MCF 10A (cell line): Measurements from ENCODE around the gene AVL9. TPM values are rescaled to one million over a fixed set of nuclear protein-coding genes. Genes with fewer than 3 reads are reported as not detected.

Experiments used
- BruUV-seq: library from RNA; stranded (reverse); fragments of 400-500 nt; replicated peaks from 2 replicates; lab custom pipeline; 2021; lab: Mats Ljungman, UMichigan
- CTCF ChIA-PET: fragments of 300-600 bp; sonication (Branson Sonifier 250); formaldehyde crosslinking; extraction: SDS; loops from one replicate; lab custom pipeline; 2021; ENCODE audit warnings: antibody characterized with exemption, inconsistent platforms; lab: Yijun Ruan, JAX
- POLR2A ChIA-PET: fragments of 300-600, 350-650 bp; sonication (Branson Sonifier 250); formaldehyde crosslinking; extraction: SDS; loops from one replicate; lab custom pipeline; 2020; ENCODE audit warnings: antibody characterized with exemption, inconsistent platforms; lab: Yijun Ruan, JAX
- DNase-seq: peaks from one replicate; pipeline ENCODE4 v3.0.0-alpha.2; 2018; ENCODE audit not compliant: unreplicated experiment
- H3K27ac Mint-ChIP-seq: one replicate; pipeline ENCODE4 v1.8.0; 2022; ENCODE audit warnings: mild to moderate bottlenecking, low read depth, mixed read lengths; ENCODE audit not compliant: unreplicated experiment
- H3K27me3 Mint-ChIP-seq: one replicate; pipeline ENCODE4 v1.8.0; 2022; ENCODE audit warnings: mixed read lengths; ENCODE audit not compliant: insufficient read depth, unreplicated experiment
- H3K36me3 Mint-ChIP-seq: one replicate; pipeline ENCODE4 v1.8.0; 2022; ENCODE audit warnings: mild to moderate bottlenecking, moderate library complexity, mixed read lengths; ENCODE audit not compliant: insufficient read depth, unreplicated experiment
- H3K4me1 Mint-ChIP-seq: one replicate; pipeline ENCODE4 v1.8.0; 2022; ENCODE audit warnings: mixed read lengths; ENCODE audit not compliant: insufficient read depth, unreplicated experiment
- H3K4me3 Mint-ChIP-seq: one replicate; pipeline ENCODE4 v1.8.0; 2022; ENCODE audit warnings: mild to moderate bottlenecking, moderate library complexity, mixed read lengths; ENCODE audit not compliant: unreplicated experiment
- H3K9me3 Mint-ChIP-seq: one replicate; pipeline ENCODE4 v1.8.0; 2022; ENCODE audit warnings: mixed read lengths; ENCODE audit not compliant: unreplicated experiment
- intact Hi-C: fragments of 100-400 bp; cut with micrococcal nuclease; formaldehyde crosslinking; loops from 2 replicates; pipeline ENCODE4 v1.14.1; 2022
- total RNA-seq: library from RNA; stranded (reverse); gene quantifications from 2 replicates; pipeline ENCODE4 v1.2.3, GENCODE V29; 2022
- TF ChIP-seq, protein P1 (sequence below): fragments of 200-600 bp; IDR thresholded peaks from one replicate; pipeline ENCODE4 v1.8.0; 2022; ENCODE audit warnings: antibody characterized with exemption, mild to moderate bottlenecking; ENCODE audit not compliant: unreplicated experiment

The AVL9 gene
- total RNA-seq, 1 experiment from 2014 or later: 38.6 TPM

DNA sequence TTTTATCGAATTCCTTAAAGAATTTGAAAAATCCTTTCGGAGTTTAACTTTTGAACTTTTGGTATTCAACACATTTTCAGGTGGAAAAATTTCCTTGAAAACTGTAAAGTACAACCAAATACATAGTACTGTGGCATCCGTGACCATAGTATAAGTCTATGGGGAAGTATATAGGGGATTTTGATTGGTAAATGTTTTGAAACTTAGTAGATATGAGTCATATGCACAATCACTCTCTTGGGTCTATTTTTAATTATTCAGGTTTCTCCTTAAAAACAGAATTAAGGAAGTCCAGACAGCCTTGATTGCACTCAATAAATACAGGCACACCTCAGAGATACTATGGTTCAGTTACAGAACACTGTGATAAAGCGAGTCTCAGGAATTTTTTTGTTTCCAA, 64.2 kb downstream of the AVL9 start:
- H3K4me1 Mint-ChIP-seq: no peaks in the 10 kb centered on the region
- no peak overlapping the region for H3K4me3 Mint-ChIP-seq
- CTCF ChIA-PET: no interaction called here

DNA sequence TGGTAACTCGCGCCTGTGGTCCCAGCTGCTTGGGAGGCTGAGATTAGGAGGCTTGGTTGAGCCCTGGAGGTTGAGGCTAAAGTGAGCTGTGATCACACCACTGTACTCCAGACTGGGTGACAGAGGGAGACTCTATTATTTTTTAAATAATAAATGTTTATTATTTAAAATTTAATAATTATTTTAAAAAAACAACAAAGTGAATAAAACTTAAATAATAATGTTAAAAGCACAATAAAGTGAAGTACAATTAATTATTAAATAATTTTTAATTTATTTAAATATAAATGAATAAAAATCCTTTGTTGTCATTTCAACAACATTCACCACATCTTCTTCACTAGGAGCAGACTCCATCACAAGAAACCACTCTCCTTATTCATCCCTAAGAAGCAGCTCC, 64.8 kb downstream of the AVL9 start:
- ChIA-PET POLR2A (interaction anchor here (0.8 to 1.3 kb wide), 2 partner anchors 15 to 70 kb away, joined by 3 to 4 read pairs; no protein-coding TSS in a partner anchor), CTCF (no interaction called here)
- TF ChIP-seq, protein P1, sequence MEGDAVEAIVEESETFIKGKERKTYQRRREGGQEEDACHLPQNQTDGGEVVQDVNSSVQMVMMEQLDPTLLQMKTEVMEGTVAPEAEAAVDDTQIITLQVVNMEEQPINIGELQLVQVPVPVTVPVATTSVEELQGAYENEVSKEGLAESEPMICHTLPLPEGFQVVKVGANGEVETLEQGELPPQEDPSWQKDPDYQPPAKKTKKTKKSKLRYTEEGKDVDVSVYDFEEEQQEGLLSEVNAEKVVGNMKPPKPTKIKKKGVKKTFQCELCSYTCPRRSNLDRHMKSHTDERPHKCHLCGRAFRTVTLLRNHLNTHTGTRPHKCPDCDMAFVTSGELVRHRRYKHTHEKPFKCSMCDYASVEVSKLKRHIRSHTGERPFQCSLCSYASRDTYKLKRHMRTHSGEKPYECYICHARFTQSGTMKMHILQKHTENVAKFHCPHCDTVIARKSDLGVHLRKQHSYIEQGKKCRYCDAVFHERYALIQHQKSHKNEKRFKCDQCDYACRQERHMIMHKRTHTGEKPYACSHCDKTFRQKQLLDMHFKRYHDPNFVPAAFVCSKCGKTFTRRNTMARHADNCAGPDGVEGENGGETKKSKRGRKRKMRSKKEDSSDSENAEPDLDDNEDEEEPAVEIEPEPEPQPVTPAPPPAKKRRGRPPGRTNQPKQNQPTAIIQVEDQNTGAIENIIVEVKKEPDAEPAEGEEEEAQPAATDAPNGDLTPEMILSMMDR: no peak
- Mint-ChIP-seq H3K9me3 (no peaks in the 10 kb centered on the region), H3K27me3 (no peaks in the 10 kb centered on the region), H3K4me1 (no peaks in the 10 kb centered on the region), H3K4me3 (no peak overlapping the region), H3K36me3 (peaks cover 77% of the 10 kb centered on the region), H3K27ac (no peak overlapping the region)
- no TSS peak for BruUV-seq
- intact Hi-C loops: no loop called here
- no peak for DNase-seq

More for the DNA sequence above, 64.2 kb downstream of the AVL9 start:
- no peaks in the 10 kb centered on the region for H3K27me3 Mint-ChIP-seq
- intact Hi-C loops: no loop called here
- H3K9me3 Mint-ChIP-seq: no peaks in the 10 kb centered on the region
- peaks cover 77% of the 10 kb centered on the region for H3K36me3 Mint-ChIP-seq
- POLR2A ChIA-PET: interaction anchor here (1.3 kb wide), 1 partner anchor 16 kb away, joined by 3 read pairs; no protein-coding TSS in a partner anchor
- H3K27ac Mint-ChIP-seq: no peak overlapping the region
- TF ChIP-seq, protein P1: no peak
- DNase-seq: no peak
- no TSS peak for BruUV-seq

DNA sequence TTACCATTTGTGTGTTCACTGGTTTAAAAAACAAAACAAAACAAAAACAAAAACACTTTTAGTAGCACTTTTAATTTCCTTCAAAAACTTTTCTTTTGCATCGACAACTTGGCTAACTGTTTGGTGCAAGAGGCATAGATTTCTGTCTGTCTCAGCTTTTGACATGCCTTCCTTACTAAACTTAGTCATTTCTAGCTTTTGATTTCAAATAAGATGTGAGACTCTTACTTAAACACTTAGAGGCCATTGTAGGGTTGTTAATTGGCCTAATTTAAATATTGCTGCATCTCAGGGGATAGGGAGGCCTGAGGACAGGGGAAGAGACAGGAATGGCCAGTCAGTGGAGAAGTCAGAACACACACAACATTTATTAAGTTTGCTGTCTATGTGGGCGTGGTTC, 66.3 kb downstream of the AVL9 start:
- BruUV-seq: no TSS peak
- H3K9me3 Mint-ChIP-seq: no peaks in the 10 kb centered on the region
- TF ChIP-seq, protein P1: no peak
- H3K27me3 Mint-ChIP-seq: no peaks in the 10 kb centered on the region
- H3K36me3 Mint-ChIP-seq: peaks cover 76% of the 10 kb centered on the region
- DNase-seq: no peak
- POLR2A ChIA-PET: no interaction called here
- no peak overlapping the region for H3K4me3 Mint-ChIP-seq
- intact Hi-C loops: no loop called here
- H3K4me1 Mint-ChIP-seq: no peaks in the 10 kb centered on the region
- CTCF ChIA-PET: no interaction called here
- no peak overlapping the region for H3K27ac Mint-ChIP-seq

DNA sequence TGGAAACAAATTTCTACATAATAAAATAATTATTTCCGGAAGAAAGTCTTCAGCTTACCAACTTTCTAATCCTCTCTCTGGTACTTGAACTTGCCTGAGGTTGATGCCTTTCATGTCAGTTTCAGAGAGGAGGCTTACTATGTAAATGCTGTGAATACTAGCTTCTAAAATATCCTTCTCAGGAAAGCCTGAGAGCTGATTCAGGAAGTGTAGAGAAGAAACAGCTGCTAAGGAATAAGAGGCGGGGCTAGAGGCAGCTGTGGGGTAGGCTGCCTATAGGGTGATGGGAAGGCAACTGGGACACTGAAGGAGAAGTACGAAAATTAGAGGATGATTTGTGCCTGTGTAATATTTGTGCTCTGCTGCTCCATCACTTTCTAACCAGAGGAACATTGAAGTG, 69.3 kb downstream of the AVL9 start:
- Mint-ChIP-seq H3K36me3 (peaks cover 60% of the 10 kb centered on the region), H3K9me3 (no peaks in the 10 kb centered on the region), H3K4me3 (no peak overlapping the region), H3K27me3 (no peaks in the 10 kb centered on the region), H3K27ac (no peak overlapping the region), H3K4me1 (no peaks in the 10 kb centered on the region)
- intact Hi-C loops: no loop called here
- ChIA-PET CTCF (interaction anchor here (1.4 to 1.6 kb wide), 2 partner anchors 10 to 13 kb away, joined by 4 to 6 read pairs; no protein-coding TSS in a partner anchor), POLR2A (no interaction called here)
- BruUV-seq: no TSS peak
- TF ChIP-seq, protein P1: no peak
- no peak for DNase-seq
